Activated T-cell treated with anti-CD3 and anti-CD28 coated beads, Interleukin-2, amount 50 U/mL, for 72 hours (primary cell): ENCODE results near the gene NCCRP1. TPM values are rescaled to one million over a fixed set of nuclear protein-coding genes. Genes with fewer than 3 reads are reported as not detected.

Source experiments
- ATAC-seq, 2 donors: fragments of 150-1000 bp; cut with Tn5 transposase; replicated peaks in 1 of 2; 2 replicates each; pipeline ENCODE4 v1.10.0; 2021; ENCODE audit warnings: moderate library complexity in 2 of 2, mild to moderate bottlenecking in 1 of 2
- DNase-seq, 2 donors: peaks; one replicate each; pipeline ENCODE4 v3.0.0; 2021 to 2022; ENCODE audit warnings: mixed read lengths in 1 of 2
- H3K27ac Mint-ChIP-seq: one replicate; pipeline ENCODE4 v1.8.0; 2022; ENCODE audit warnings: mild to moderate bottlenecking, moderate library complexity, mixed read lengths
- H3K27me3 Mint-ChIP-seq: one replicate; pipeline ENCODE4 v1.8.0; 2022; ENCODE audit warnings: low read depth, mixed read lengths
- H3K36me3 Mint-ChIP-seq, 2 donors: one replicate each; pipeline ENCODE4 v1.8.0; 2022; ENCODE audit warnings: mixed read lengths in 2 of 2, mild to moderate bottlenecking in 1 of 2; ENCODE audit not compliant: insufficient read depth in 2 of 2
- H3K4me1 Mint-ChIP-seq: one replicate; pipeline ENCODE4 v1.8.0; 2022; ENCODE audit warnings: low read depth, mixed read lengths
- H3K4me3 Mint-ChIP-seq, 2 donors: one replicate each; pipeline ENCODE4 v1.8.0; 2022; ENCODE audit warnings: mild to moderate bottlenecking in 2 of 2, mixed read lengths in 2 of 2, moderate library complexity in 2 of 2
- H3K9me3 Mint-ChIP-seq, 2 donors: one replicate each; pipeline ENCODE4 v1.8.0; 2022; ENCODE audit warnings: mixed read lengths in 2 of 2
- total RNA-seq, 2 donors: library from RNA; stranded (reverse); gene quantifications; one replicate each; pipeline ENCODE4 v1.2.3, GENCODE V29; 2022

The NCCRP1 gene
- total RNA-seq, 2 donors from 2014 or later: not detected

DNA sequence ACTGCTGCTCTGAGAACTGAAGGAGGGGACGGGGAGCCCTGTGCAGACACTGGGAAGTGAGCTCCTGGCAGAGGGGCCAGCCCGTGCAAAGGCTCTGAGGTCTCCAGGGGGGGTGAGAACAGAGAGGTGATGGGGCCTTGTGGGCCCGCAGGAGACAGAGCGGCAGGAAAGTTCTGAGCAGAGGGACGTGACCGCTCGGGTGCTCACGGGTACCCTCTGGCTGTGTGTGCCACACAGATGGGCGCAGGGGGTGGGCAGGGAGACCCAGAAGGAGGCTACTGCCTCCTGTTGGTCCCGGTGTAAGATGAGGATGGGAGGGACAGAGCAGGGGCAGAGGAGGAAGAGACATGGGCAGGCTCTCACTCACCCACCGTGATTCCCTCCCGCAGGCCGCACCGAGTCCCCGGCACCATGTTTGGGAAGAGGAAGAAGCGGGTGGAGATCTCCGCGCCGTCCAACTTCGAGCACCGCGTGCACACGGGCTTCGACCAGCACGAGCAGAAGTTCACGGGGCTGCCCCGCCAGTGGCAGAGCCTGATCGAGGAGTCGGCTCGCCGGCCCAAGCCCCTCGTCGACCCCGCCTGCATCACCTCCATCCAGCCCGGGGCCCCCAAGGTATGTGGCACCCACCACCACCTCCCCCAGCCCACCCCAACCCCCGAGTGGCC is 27.5 kb upstream of the NCCRP1 start:
- H3K27ac Mint-ChIP-seq: no peak overlapping the region
- ATAC-seq (no peak), DNase-seq (no peak)
- no peaks in the 10 kb centered on the region for H3K9me3 Mint-ChIP-seq
- H3K27me3 Mint-ChIP-seq: no peaks in the 10 kb centered on the region
- no peaks in the 10 kb centered on the region for H3K36me3 Mint-ChIP-seq
- H3K4me1 Mint-ChIP-seq: peaks cover 4% of the 10 kb centered on the region
- H3K4me3 Mint-ChIP-seq: no peak overlapping the region

DNA sequence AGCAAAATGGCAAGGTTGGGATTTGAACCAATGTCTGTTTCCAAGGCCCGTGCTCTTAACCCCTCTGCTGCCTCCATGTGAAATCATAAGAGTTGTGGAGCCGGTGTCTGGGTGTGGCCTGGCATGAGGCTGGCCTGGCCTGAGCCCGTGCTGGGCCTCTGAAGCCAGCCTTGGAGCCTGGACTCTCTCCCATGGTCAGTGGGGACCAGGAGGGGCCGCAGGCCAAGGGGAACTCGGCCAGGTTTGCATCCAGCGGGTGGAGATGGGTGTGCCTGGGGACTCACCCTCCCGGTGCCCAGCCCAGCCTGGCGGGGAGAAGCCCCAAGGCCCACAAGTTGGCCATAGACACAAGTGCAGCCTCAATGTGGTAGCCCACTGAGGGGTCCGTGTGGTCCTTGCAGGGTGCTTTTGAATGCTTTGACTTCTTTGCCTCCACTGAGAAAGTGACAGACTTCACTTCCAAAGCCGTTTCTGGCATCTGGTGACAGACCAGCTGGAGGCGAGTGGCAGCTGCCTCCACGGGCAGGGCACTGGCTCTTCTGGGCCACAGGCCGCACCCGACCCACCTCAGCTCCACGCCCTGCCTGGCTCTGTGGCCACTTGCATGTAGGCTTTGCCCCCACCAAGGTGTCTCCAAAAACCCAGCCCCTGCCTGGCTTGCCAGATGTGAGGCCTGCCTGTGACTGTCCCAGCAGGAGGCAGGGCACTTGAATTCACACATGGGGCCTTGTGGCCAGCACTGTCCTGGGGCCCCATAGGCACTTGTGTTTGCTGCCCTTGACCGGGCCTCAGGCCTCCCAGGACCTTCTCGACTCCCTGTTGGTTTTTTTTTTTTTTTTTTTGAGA is 26.2 kb upstream of the NCCRP1 start:
- Mint-ChIP-seq H3K27me3 (no peaks in the 10 kb centered on the region), H3K9me3 (no peaks in the 10 kb centered on the region), H3K4me3 (no peak overlapping the region), H3K4me1 (no peaks in the 10 kb centered on the region), H3K36me3 (no peaks in the 10 kb centered on the region), H3K27ac (no peak overlapping the region)
- no peak for ATAC-seq
- no peak for DNase-seq

DNA sequence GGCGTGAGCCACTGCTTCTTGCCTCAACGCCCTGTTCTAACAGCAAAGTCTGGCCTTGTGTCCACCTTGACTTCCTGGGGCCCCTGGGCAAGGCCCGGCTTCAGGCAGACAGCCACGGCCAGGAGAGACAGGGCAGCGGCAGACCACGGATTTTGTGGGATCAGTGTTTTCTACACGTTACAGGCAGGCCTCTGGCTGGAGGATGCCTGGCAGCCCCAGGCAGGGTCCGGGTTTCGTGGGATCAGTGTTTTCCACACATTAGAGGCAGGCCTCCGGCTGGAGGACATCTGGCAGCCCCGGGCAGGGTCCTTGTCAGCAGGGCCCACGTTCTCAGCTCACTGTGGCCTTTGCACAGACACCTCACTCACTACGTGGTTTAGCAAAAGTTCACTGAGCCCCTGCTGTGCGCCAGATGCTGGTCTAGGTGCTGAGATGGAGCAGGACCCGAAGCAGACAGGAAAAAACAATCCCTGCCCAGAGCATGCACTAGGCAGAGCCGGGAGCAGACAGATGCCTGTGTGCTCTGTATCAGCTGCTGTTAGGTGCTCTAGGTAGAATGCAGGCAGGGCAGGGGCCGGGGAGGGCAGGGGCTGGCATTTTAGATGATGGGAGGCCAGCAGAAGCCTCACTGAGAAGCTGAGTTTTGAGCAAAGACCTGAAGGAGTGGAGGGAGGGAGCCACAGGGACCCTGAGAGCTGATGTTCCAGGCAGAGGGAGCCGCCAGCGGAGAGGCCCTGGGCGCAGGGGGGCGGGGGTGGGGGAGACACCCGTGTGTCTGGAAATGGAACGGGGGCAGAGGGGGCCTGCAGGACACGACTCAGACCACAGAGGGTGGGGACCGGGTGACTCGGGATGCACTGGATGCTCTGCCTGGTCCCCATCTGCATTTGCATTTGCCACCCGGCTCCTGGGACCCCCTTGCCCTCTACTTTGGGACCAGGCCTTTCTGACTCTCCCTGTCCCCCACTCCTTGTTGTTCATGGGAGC is 25.0 kb upstream of the NCCRP1 start:
- H3K9me3 Mint-ChIP-seq: no peaks in the 10 kb centered on the region
- H3K27ac Mint-ChIP-seq: no peak overlapping the region
- no peaks in the 10 kb centered on the region for H3K36me3 Mint-ChIP-seq
- no peaks in the 10 kb centered on the region for H3K27me3 Mint-ChIP-seq
- ATAC-seq (no peak), DNase-seq (no peak)
- H3K4me1 Mint-ChIP-seq: no peaks in the 10 kb centered on the region
- no peak overlapping the region for H3K4me3 Mint-ChIP-seq

DNA sequence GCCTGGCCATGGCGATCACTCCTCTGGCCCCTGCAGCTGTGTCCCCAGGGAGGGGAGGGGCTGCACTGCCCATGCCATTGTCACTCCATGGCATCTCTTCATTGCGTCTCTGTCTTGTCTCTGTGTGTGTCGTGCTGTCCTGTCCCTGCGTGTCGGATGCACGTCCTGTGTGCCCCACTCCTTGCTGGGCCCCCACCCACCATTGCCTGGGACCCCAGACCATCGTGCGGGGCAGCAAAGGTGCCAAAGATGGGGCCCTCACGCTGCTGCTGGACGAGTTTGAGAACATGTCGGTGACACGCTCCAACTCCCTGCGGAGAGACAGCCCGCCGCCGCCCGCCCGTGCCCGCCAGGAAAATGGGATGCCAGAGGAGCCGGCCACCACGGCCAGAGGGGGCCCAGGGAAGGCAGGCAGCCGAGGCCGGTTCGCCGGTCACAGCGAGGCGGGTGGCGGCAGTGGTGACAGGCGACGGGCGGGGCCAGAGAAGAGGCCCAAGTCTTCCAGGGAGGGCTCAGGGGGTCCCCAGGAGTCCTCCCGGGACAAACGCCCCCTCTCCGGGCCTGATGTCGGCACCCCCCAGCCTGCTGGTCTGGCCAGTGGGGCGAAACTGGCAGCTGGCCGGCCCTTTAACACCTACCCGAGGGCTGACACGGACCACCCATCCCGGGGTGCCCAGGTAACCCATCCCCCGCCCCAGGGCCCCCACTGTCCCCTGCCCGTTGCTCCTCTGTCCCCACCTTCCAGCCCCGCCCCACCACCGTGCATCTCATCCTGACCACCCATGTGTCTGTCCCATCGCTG is 23.9 kb upstream of the NCCRP1 start:
- no peaks in the 10 kb centered on the region for H3K4me1 Mint-ChIP-seq
- H3K4me3 Mint-ChIP-seq: no peak overlapping the region
- ATAC-seq (no peak), DNase-seq (no peak)
- H3K27me3 Mint-ChIP-seq: no peaks in the 10 kb centered on the region
- H3K9me3 Mint-ChIP-seq: no peaks in the 10 kb centered on the region
- H3K36me3 Mint-ChIP-seq: no peaks in the 10 kb centered on the region
- no peak overlapping the region for H3K27ac Mint-ChIP-seq

DNA sequence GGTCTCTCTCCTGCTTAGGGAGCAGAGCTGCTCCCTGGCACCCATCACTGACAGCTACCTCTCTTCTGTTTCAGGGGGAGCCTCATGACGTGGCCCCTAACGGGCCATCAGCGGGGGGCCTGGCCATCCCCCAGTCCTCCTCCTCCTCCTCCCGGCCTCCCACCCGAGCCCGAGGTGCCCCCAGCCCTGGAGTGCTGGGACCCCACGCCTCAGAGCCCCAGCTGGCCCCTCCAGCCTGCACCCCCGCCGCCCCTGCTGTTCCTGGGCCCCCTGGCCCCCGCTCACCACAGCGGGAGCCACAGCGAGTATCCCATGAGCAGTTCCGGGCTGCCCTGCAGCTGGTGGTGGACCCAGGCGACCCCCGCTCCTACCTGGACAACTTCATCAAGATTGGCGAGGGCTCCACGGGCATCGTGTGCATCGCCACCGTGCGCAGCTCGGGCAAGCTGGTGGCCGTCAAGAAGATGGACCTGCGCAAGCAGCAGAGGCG is 23.2 kb upstream of the NCCRP1 start:
- Mint-ChIP-seq H3K4me3 (no peak overlapping the region), H3K36me3 (no peaks in the 10 kb centered on the region), H3K9me3 (no peaks in the 10 kb centered on the region), H3K4me1 (no peaks in the 10 kb centered on the region), H3K27ac (no peak overlapping the region), H3K27me3 (no peaks in the 10 kb centered on the region)
- ATAC-seq: no peak
- DNase-seq: no peak

DNA sequence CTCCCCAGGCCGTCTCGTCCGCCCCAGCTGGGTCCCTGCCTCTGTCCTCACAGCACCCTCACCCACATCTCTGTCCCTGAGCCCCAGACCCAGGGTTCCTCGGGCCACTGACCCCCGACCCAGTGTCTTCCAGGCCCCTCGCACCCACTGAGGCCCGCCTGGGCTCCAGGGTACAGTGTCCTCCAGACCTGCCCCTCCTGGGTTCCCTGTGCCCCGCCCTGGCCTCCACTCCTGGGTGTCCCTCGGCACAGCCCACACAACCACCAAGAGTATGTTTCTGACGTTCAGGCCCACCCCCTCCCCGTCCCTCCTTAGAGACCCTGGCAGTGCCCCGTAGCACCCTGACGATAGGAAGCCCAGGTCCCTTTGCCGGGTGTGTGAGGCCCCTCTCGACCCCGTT is 22.6 kb upstream of the NCCRP1 start:
- no peaks in the 10 kb centered on the region for H3K9me3 Mint-ChIP-seq
- ATAC-seq: no peak

DNA sequence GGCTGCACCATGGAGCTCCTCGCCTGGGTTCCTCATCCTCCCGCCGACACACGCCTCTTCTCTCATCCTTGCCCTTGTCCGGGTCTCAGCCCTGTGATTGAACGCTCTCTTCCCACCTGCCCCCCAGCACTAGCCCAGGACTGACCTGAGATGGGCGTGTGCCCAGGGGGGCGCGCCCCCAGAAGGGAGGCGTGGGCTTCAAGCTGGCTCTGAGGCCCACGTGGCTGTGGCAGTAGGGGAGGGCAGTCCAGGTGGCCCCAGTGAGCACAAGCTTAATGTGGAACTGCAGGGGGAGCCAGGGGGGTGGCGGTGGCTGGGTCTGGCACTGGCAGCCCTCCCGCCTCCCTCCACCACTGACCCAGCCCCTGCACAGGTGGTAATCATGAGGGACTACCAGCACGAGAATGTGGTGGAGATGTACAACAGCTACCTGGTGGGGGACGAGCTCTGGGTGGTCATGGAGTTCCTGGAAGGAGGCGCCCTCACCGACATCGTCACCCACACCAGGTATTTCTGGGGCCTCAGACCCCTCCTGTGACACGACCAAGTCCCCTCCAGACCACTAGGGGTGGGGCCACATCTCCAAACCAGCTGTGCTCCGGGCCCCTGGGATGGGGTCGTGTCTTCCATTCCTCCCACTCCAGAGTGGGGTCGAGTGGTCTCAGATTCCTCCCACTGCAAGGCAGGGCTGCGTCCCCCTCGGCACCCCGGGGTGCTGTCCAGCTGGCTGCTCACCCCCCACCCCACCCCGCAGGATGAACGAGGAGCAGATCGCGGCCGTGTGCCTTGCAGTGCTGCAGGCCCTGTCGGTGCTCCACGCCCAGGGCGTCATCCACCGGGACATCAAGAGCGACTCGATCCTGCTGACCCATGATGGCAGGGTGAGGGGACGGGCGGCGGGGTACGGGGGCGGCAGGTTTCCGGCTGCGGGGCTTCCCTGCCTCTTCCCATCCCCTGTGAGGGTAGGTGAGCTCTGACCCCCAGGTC is 21.9 kb upstream of the NCCRP1 start:
- Mint-ChIP-seq H3K27me3 (no peaks in the 10 kb centered on the region), H3K9me3 (no peaks in the 10 kb centered on the region), H3K4me1 (no peaks in the 10 kb centered on the region), H3K27ac (no peak overlapping the region), H3K36me3 (no peaks in the 10 kb centered on the region), H3K4me3 (no peak overlapping the region)
- no peak for DNase-seq
- ATAC-seq: no peak

More for the DNA sequence above, 22.6 kb upstream of the NCCRP1 start:
- Mint-ChIP-seq H3K36me3 (no peaks in the 10 kb centered on the region), H3K4me1 (no peaks in the 10 kb centered on the region), H3K27me3 (no peaks in the 10 kb centered on the region), H3K27ac (no peak overlapping the region), H3K4me3 (no peak overlapping the region)
- DNase-seq: no peak

DNA sequence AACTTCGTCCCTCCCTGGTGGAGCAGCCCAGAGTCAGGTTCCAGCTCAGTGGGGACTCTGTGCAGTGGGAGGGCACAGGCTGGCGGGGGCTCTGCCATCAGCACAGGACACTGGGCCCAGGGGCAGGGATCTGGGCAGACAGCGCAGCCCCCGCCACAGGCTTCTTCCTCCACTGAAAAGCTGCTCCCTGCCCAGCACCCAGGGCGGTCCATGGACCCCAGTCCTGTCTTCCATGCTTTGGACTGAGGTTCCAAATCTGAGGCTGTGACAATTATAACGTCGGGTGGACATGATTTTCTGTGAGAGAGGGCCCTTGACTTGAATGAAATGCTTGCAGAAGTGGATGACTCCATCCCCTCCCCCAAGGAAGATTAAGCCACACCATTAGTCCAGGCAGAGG is 21.2 kb upstream of the NCCRP1 start:
- no peaks in the 10 kb centered on the region for H3K27me3 Mint-ChIP-seq
- ATAC-seq: no peak
- H3K4me1 Mint-ChIP-seq: no peaks in the 10 kb centered on the region
- no peaks in the 10 kb centered on the region for H3K9me3 Mint-ChIP-seq
- H3K4me3 Mint-ChIP-seq: no peak overlapping the region
- DNase-seq: no peak
- no peak overlapping the region for H3K27ac Mint-ChIP-seq
- H3K36me3 Mint-ChIP-seq: no peaks in the 10 kb centered on the region

DNA sequence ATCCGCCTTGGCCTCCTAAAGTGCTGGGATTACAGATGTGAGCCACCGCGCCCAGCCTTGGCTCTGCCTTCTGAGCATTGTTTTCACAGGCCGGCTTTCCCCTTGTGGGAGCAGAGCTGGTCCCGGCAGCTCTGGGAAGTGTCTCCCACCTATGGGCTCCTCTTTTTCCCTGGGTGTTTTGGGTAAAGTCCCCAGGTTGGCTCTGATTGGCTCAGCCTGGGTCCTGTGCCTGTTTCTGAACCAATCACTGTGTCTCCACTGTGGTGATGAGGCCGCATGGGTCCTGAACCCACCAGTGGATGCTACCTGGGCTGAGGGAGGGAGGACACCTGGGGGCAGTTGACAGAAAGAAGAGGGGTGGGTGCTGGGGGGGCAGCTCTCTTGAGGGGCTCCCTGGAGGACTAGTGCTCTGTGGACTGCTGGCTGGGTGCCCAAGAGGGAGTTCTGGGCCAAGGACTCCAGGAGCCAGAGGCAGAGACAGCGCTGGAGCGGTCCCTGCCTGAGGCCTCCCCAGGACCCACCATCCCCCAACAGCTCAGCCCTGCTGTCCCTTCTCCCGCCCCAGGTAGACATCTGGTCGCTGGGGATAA is 19.6 kb upstream of the NCCRP1 start:
- no peaks in the 10 kb centered on the region for H3K27me3 Mint-ChIP-seq
- ATAC-seq (no peak), DNase-seq (no peak)
- no peaks in the 10 kb centered on the region for H3K4me1 Mint-ChIP-seq
- no peaks in the 10 kb centered on the region for H3K36me3 Mint-ChIP-seq
- no peak overlapping the region for H3K4me3 Mint-ChIP-seq
- no peaks in the 10 kb centered on the region for H3K9me3 Mint-ChIP-seq
- H3K27ac Mint-ChIP-seq: no peak overlapping the region

DNA sequence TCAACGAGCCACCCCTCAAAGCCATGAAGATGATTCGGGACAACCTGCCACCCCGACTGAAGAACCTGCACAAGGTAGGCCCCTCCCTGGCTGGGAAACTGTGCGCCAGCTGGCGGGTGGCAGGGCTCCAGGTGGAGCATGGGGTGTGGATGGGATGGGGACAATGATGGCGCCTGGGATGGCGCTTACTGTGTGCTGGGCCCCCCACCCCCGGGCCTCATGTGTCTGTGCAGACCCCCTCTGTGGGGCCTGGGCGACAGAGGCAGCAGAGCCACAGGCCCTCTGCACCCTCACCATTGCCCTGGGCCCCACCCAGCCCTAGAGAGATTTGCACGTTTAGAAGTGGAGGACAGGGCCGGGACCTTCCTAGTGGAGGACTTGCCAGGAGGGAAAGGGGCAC is 19.0 kb upstream of the NCCRP1 start:
- DNase-seq: no peak
- no peak for ATAC-seq
- Mint-ChIP-seq H3K27ac (no peak overlapping the region), H3K9me3 (no peaks in the 10 kb centered on the region), H3K36me3 (no peaks in the 10 kb centered on the region), H3K27me3 (no peaks in the 10 kb centered on the region), H3K4me3 (no peak overlapping the region), H3K4me1 (no peaks in the 10 kb centered on the region)

DNA sequence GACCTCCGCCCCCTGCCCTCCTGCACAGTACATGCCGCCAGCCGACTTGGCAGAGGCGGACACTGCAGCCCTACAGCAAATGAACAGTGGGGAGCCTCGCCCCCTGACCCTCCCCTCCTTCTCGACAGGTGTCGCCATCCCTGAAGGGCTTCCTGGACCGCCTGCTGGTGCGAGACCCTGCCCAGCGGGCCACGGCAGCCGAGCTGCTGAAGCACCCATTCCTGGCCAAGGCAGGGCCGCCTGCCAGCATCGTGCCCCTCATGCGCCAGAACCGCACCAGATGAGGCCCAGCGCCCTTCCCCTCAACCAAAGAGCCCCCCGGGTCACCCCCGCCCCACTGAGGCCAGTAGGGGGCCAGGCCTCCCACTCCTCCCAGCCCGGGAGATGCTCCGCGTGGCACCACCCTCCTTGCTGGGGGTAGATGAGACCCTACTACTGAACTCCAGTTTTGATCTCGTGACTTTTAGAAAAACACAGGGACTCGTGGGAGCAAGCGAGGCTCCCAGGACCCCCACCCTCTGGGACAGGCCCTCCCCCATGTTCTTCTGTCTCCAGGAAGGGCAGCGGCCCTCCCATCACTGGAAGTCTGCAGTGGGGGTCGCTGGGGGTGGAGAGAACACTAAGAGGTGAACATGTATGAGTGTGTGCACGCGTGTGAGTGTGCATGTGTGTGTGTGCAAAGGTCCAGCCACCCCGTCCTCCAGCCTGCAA is 18.3 kb upstream of the NCCRP1 start:
- Mint-ChIP-seq H3K4me3 (no peak overlapping the region), H3K27me3 (no peaks in the 10 kb centered on the region), H3K27ac (no peak overlapping the region), H3K4me1 (no peaks in the 10 kb centered on the region), H3K9me3 (no peaks in the 10 kb centered on the region), H3K36me3 (no peaks in the 10 kb centered on the region)
- DNase-seq (no peak), ATAC-seq (no peak)
